HG02852 (cell line): ENCODE data around the gene SUN1.
"Not testable (repeated sequence)": the region's sequence is repeated elsewhere in the genome, so short reads cannot be mapped to it uniquely, and the experiment has no call there.

Source experiments
- ATAC-seq: cut with Tn5 transposase; IDR thresholded peaks from one replicate; pipeline ENCODE4 v1.9.1; 2021; ENCODE audit warnings: mild to moderate bottlenecking, moderate library complexity; ENCODE audit not compliant: unreplicated experiment

SUN1 gene

GRCh38 chr7:832167-832967 lies at the start of gene SUN1:
SUN1 (plus strand) TSS chr7:832476; CDS start chr7:832525, 49 bp downstream.
- peak; percentile 39 for ATAC-seq

- no peak for ATAC-seq
Observed at GRCh38 chr7:782718-783449, 49.4 kb upstream of the SUN1 start.

- ATAC-seq: no peak
Observed at GRCh38 chr7:783556-784490, 48.5 kb upstream of the SUN1 start.

- ATAC-seq: no peak
Observed at GRCh38 chr7:784971-785370, 47.3 kb upstream of the SUN1 start.

GRCh38 chr7:785416-785815 lies 46.9 kb upstream of the SUN1 start:
- ATAC-seq: no peak

GRCh38 chr7:786472-787255 lies 45.6 kb upstream of the SUN1 start:
- ATAC-seq: no peak

- ATAC-seq: no peak
Observed at GRCh38 chr7:787332-788240, 44.7 kb upstream of the SUN1 start.

GRCh38 chr7:791519-791918 lies 40.8 kb upstream of the SUN1 start:
- ATAC-seq: no peak

- ATAC-seq: no peak
Observed at GRCh38 chr7:794207-794606, 38.1 kb upstream of the SUN1 start.

GRCh38 chr7:794671-795329 lies 37.5 kb upstream of the SUN1 start:
- ATAC-seq: no peak

- ATAC-seq: not testable (repeated sequence)
Observed at GRCh38 chr7:796434-797169, 35.7 kb upstream of the SUN1 start.

GRCh38 chr7:798921-799470 lies 33.3 kb upstream of the SUN1 start:
- no peak for ATAC-seq

- no peak for ATAC-seq
Observed at GRCh38 chr7:800692-801091, 31.6 kb upstream of the SUN1 start.

- ATAC-seq: not testable (repeated sequence)
Observed at GRCh38 chr7:801351-801750, 30.9 kb upstream of the SUN1 start.

GRCh38 chr7:801940-802381 lies 30.3 kb upstream of the SUN1 start:
- no peak for ATAC-seq

GRCh38 chr7:802500-803242 lies 29.6 kb upstream of the SUN1 start:
- no peak for ATAC-seq

GRCh38 chr7:803243-803635 lies 29.0 kb upstream of the SUN1 start:
- no peak for ATAC-seq
